B cell (primary cell): ENCODE data around the gene SSPN.

Experiments
- CTCF ChIP-seq: fragments of 200-600 bp; IDR thresholded peaks from one replicate; pipeline ENCODE4 v1.8.0; 2022; ENCODE audit warnings: antibody characterized with exemption, mild to moderate bottlenecking
- EZH2 ChIP-seq: IDR thresholded peaks from 2 replicates; pipeline ENCODE4 v1.6.1; 2012; ENCODE audit warnings: borderline replicate concordance, low read depth, mild to moderate bottlenecking, moderate library complexity, low read length; ENCODE audit not compliant: insufficient read depth, poor library complexity, severe bottlenecking

- TF ChIP-seq CTCF (peak; percentile 17), EZH2 (no peak)
Measured at GRCh38 chr12:26158078-26158764, 37.2 kb upstream of the SSPN start.
